GM12874 (cell line): ENCODE measurements around the gene EXOC3.

ENCODE experiments used
- TF ChIP-seq, protein P1 (sequence below): IDR thresholded peaks from 2 replicates; pipeline ENCODE4 v1.5.1; 2011; ENCODE audit warnings: low read depth, mild to moderate bottlenecking, control low read depth, low read length, moderate library complexity; ENCODE audit not compliant: insufficient read depth

The EXOC3 gene

GRCh38 chr5:488744-489688 is 46.0 kb downstream of the EXOC3 start:
- TF ChIP-seq, protein P1, sequence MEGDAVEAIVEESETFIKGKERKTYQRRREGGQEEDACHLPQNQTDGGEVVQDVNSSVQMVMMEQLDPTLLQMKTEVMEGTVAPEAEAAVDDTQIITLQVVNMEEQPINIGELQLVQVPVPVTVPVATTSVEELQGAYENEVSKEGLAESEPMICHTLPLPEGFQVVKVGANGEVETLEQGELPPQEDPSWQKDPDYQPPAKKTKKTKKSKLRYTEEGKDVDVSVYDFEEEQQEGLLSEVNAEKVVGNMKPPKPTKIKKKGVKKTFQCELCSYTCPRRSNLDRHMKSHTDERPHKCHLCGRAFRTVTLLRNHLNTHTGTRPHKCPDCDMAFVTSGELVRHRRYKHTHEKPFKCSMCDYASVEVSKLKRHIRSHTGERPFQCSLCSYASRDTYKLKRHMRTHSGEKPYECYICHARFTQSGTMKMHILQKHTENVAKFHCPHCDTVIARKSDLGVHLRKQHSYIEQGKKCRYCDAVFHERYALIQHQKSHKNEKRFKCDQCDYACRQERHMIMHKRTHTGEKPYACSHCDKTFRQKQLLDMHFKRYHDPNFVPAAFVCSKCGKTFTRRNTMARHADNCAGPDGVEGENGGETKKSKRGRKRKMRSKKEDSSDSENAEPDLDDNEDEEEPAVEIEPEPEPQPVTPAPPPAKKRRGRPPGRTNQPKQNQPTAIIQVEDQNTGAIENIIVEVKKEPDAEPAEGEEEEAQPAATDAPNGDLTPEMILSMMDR, result no peak

DNA sequence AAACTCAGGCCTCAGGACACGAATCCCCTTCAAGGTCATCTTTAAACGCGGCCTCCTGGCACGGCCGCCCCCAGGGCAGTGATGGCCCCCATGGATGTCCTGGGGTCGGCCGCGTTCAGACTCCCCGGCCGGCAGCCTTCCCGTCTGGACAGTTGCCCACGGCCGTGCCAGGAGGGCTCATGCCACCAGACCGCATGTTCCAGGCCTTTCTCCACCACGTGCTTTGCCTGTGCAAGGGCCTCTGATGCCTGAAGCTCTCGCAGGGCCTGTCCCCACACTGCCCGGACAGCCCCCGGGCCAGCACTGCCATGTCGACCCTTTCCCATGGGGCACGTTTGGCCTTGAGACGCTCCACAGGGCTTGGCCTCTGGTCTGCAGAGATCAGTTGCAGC is 46.7 kb downstream of the EXOC3 start:
- TF ChIP-seq, protein P1, result no peak

DNA sequence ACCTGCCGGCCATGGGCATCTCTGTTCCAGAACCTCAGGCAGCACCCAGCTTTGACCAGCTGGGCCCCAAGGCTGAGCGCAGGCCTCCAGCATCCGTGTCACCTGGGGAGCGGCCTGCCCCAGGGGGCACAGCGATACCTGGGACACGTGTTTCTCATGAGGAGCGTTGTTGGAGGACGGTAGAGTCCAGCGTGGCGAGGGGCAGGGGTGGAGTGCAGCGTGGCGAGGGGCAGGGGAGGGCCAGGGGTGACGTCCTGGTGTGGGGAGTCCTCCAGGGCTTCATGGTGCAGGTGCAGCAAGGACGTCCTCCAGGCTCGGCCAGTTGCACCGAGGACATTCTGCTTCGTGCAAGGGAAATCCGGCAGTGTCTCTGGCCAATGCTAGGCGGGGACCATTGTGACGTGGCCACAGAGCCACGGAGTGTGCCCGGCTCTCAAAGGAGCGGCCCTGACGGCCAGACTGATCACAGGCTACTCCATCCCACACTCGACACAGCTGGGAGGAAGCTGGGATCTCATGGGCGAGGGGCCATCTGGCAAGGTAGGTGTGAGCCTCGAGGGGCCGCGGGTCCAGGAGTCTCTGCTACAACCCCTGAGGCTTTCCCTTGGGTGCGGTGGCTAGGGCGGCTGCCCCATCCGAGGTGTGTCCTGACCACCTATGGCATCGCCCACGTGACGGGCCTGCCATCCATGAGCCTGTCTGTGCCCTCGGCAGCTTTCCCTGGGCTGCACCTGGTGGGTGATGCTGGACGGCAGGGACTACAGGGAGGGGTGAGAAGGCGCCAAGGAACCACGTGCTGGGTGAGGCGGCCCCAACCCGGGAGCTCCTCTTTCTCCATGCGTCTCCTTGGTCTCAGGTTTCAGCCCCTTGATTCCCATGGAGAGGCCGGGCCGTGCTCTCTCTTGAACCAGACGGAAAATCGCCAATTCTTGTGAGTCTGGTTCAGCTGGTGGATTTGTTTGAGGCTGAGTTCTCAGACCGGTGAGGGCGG is 47.4 kb downstream of the EXOC3 start:
- TF ChIP-seq, protein P1, result no peak

DNA sequence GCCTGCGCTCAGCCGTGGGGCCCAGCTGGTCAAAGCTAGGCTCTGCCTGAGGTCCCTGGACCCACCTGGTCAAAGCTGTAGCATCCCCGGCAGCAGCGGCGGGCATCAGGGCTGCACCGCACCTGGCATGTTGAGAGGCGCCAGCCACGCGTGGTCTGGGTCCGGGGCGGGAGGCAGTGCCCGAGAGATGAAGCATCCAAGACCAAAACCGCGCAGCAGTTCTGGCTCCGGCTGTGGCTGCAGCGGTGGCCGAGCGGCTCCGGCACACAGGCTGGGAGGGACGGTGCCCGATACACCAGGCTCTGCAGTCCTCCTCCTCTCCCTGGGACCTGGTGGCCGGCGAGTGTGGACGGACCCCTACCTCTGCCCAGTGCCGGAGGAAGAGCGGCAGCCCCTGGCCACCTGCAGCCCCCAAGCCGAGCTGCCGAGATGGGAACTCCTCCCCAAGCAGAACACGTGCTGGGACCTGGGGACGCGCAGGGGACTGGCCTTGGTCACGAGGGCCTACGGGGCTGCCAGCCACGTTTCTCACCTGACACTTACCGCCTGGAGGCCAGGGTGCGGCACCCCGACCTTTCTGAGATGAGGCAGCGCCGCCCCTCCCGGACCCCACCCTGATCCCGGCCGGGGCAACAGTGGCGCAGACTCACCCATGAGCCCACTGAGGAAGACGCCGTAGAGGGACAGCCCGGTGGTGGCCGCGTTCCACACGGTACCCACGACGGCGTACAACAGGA is 48.3 kb downstream of the EXOC3 start:
- TF ChIP-seq, protein P1, result no peak

DNA sequence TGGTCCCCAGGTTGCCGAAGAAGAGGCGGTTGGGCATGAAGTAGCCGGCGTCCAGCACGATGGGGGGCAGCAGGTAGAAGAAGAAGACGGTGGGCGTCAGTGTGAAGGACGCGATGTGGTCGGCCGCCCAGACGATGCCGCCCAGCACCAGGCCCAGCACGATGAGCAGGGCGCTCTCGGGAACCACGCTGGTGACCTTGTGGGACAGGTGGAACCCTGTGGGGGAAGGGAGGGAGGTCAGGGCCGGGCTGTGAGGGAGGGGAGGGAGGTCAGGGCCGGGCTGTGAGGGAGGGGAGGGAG is 48.8 kb downstream of the EXOC3 start:
- TF ChIP-seq, protein P1, result no peak

- TF ChIP-seq, protein P1, result no peak
These were observed 49.4 kb downstream of the EXOC3 start for GRCh38 chr5:492314-492893.
